SIG-M5 treated with dmso at 0.1 percent for 504 hours (cell line): ENCODE results near the gene AMFR.

ENCODE experiments used
- DNase-seq: peaks from one replicate; lab custom pipeline; 2025; ENCODE audit not compliant: unreplicated experiment; lab: John Stamatoyannopoulos, UW

The AMFR gene

DNA sequence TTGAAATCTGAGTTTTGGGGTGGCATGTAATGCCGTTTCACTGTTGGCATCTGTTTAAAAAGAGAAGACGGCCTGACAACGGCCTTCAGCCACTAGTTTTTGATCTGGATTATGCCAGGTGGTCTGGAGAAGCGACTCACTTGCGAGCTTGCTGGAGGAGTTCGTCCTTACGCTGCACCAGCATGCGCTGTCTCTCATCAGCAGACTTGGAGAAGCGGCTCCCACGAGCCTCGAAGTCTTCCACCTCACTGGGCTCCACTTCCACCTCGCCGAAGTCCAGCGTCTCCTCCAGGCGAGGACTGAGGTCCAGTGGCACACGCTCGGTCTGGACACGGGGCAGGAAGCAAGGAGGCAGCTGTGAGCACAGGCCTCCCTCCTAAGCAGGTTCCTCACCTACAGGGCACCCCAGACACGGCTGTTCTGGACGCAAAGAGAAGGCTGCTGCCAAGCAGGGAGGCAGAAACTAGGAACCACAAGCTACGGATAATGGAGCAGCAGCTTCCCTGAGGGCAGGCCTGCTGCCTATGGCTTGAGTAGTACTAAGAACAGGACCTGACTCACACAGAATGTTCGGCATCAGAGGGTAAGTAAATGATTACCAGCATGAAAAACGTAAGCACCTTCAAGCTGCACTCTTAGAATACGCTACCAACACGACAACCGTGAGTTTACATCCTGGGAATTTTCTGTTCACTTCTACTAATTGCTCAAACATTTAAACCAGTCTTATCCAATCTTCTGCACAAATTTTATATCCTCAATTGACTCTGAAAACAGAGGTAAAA, 61.4 kb downstream of the AMFR start:
- no peak for DNase-seq

DNA sequence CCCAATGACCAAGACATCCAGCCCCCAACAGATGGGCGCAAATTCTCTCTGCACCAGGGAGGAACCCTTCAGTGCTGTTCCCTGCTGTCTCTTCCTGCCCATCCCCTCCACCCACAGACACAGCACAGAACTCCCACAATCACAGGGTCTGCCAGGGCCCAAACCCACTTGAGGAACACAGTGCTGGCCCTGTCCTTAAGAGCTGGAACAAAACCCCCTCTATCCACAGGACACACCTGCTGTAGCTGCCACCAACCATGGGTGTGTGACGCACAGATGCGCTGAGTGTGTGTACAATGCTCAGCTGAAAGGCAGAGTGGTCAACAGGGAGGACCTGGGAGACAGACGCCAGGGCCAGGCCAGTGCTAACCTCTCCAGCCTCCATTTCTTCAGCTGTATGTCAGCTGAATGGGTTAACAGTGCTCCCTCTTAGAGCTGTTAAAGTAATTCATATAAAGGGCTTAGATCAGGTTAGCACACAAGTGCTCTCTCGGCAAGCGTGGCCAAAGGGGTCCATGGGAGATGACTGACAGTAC, 62.1 kb downstream of the AMFR start:
- DNase-seq = no peak

DNA sequence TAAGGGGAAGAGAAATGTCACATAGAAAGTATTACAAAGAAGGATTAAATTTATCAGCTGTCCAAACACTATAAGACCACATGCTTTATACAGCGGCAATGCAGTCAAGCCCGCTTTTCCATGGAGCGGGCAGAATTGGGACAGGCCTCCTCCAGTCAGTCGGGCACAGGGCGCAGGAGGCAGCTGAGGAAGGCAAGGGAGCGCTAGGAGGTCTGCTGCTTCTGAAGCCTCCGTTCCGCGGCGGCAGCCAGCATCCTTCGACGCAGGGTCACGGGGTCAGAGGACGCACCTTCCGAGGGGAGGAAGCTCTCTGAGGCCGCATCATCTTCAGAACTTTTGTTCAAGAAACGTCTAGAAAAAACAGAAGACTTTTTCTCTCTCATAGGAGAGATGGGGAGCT, 62.6 kb downstream of the AMFR start:
- DNase-seq = no peak

DNA sequence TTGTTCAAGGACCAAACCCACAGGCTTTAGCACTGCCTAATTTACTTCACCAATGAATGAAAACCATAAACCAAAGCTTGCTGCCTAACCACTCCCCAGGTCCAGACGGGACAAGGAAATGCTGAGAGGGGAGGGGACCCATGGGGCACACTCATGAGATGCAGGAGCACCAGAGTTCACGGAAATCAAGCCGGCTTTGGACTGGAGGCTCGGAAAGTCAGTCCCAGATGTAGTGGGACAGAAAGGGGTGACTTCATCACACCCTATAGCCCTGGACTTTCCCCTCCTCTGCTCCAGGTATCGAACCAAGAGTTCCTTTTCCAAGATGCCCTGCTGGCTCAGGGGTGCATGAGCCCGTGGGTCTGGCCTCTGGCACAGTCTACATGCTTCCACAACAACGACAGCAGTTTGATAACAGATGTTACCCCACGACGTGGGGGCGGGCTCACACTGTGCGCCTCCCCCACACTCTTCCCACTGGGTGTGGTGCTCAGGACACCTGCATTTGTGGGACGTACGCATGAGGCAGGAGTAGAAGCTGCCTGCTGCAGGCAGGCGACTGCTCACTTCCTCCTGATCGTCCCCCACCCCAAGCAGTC, 63.2 kb downstream of the AMFR start:
- no peak for DNase-seq

DNA sequence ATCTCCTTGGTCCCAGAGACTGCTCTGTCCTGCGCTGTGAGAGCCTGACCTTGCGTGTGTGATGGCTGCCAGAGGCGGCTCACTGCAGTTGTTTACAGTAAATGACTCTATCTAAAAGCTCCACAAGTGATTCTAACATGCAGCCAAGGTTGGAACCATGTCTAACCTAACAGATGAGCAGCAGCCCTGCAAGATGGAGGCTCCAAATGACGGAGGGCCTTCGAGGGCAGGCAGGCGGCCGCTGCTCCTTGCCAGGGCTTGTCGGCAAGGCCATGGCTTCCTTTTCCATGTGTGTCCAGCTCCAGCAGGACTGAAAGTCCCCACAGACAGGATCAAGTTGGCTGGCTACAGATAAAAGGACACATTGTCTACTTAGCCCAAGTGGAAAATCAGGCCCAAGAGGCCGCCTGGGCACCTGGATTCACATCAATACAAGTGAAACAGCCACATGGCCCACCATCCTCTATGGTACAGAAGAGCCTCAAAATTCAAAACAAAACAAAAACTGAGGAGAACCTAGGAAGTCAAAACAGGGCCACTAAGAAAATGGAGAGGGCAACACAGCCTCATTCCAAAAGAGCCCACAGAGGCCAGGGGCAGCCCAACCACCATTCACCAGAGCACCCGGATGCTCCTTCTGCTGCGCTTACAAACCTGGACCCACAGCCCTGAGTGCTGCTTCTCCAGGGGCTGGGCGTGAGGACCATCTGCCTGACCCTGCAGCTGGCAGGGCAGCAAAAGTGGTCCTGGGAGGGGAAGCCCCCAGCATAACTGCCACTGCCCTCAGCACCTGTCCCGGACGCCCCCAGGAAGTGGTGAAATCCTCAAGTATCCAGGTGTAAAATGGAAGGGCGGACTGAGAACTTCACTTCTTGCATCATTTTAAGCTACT, 65.0 kb downstream of the AMFR start:
- no peak for DNase-seq

DNA sequence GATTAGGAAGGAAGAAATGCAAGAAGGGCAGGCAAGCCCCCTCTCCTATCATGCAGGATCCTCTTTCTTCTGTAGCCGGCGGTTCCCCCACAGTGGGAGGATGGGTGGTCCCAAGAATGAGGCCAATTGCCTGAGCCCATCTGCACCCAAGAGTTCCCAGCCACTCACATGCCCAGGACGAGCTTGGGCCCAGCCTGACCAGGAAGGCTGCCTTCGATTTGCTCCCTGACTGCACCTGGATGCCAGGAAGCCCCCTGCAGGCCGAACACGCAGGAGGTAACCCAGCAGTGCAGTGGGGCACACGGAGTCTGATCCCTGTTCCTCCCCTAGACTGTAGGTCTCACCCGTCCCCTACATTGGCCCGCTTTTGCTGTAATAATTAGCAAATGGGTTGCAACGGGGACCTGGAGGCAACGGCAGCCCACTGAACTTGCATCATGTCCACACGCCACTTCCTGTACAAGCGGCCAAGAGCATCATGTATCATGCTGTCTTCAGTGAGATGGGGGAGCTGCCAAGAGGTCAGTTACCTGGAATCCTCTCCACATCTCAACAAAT, 67.5 kb downstream of the AMFR start:
- no peak for DNase-seq

DNA sequence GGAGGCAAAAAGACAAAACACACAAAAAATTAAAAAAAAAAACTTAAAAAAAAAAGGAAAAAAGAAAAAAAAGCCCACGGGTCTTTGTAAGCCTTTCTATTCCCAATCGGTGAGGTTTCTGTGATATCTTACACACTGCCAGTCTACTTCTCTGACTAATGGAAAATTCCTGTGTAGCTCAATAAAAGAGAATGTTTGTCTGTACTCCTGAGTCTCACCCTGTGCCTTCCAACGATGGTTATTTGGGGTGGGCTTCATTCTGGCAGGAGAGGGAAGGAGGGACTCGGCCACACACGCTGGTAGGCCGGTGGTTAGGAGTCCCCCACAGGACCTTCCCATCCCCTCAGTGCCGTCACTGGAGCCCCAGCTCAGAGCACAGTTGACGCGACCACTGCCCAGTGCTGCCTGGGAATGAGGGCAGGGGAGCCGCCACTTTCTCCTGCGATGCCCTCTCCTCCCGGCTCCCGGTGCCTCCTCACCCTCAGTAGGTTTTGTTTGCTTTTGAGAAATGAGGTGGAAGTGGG, 68.0 kb downstream of the AMFR start:
- no peak for DNase-seq

DNA sequence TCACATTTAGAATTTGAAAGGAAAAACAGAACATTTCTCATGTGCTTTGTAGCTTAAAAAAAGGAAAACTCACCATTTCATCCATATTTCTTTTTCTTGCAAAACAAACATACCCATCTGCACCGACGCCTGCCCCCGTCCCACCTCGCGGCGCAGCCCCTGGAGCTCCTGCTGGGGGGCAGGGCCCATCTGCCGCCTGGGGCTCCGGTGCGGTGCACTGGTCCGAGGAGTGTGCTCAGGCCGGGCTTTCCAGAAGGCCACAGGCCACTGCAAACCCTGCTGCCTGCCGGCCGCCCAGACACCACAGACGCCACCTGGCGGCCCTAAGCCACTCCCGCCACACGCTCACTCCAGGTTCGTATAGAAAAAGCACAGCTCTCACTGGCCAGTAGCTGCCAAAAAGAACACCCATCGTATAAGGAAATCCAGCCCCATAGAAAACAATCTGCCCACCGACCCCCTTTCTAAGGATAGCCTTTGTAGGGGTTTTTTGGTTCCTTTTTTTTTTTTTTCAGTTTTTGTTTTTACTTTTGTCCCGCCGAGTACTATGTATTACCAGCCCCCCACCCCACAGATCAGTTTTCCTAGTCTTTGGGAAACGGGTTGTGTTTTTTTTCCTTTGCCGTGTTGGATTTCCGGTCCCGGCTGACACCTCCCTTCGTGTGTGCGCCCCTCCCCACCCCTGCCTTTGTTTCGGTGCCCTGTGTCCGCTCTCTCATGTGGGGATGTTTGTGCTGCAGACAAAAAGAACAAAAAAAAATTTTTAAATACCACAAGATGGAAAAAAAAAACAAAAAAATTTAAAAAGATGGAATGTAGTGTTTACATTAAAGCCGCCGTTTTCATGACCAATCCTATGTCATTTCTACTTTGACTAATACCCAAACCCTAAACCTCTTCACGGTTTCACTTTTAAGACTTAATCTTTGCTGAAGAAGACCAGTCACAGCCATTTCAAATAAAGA, 68.8 kb downstream of the AMFR start:
- DNase-seq = peak; percentile 62

DNA sequence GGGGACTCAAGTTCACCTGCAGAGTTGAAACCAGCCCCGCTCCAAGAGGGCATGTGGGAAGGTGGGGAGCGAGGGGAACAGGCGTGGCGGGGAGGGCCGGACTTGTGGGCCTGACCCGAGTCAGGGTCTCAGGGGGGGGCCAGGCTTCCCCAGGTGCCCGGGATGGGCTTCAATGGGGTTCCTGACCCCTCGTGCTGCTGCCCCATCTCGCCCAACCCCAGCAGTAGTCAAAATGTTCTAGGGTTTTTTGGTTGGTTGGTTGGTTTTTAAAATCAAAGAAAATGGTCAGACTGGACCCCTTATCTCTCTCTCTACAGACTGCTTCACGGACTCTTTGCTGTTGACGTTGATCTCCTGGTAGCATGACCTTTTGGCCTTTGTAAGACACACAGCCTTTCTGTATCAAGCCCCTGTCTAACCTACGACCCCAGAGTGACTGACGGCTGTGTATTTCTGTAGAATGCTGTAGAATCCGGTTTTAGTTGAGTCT, 69.5 kb downstream of the AMFR start:
- DNase-seq = no peak

DNA sequence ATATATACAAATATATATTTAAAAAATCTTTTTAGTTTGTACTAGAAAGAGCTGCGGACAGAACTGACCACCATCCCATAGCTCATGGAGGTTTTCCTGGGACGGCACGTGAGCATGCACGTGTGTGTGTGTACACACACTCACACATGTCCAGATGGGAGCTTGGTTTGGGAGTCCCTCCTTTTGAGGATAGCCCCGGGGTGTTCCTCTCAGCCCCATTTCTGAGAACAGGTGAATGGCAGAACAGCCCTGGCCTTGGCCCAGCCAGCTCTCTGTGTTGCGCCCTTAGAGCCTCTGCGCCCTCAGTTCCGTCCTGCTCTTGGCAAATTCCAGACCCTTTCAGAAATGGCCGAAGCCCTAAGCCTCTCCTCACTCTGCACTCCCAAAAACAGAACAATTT, 70.1 kb downstream of the AMFR start:
- no peak for DNase-seq

DNA sequence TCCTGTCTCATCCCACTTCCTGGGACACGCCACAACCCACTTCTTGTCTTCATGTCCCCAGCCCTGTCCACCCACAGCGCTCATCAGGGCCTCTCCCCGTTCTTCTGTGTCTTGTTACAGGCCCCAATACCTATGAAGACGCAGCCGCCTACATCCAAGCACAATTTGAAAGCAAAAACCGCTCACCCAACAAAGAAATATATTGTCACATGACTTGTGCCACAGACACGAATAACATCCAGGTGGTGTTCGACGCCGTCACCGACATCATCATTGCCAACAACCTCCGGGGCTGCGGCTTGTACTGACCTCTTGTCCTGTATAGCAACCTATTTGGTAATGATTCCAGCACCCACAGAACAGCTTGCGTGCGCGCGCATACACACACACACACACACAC, 70.6 kb downstream of the AMFR start:
- DNase-seq = no peak

DNA sequence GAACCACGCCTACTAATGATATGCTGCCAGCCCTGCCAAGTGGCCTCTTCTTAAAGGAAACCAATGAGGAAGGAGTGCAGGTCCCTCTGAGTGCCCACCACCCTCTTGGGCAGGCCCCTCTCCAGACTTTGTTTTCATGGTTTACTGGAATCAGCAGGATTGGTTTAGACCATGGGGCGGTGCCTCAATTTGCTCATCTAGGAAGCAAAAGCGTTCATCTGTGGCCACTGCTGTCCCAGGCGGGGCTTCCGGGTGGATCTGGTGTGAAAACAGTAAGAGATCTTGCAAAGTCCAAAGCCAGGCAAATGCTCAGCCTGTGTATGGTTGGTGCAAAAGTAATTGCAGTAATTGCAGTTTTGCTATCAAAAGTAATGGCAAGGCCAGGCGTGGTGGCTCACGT, 71.3 kb downstream of the AMFR start:
- DNase-seq = no peak

DNA sequence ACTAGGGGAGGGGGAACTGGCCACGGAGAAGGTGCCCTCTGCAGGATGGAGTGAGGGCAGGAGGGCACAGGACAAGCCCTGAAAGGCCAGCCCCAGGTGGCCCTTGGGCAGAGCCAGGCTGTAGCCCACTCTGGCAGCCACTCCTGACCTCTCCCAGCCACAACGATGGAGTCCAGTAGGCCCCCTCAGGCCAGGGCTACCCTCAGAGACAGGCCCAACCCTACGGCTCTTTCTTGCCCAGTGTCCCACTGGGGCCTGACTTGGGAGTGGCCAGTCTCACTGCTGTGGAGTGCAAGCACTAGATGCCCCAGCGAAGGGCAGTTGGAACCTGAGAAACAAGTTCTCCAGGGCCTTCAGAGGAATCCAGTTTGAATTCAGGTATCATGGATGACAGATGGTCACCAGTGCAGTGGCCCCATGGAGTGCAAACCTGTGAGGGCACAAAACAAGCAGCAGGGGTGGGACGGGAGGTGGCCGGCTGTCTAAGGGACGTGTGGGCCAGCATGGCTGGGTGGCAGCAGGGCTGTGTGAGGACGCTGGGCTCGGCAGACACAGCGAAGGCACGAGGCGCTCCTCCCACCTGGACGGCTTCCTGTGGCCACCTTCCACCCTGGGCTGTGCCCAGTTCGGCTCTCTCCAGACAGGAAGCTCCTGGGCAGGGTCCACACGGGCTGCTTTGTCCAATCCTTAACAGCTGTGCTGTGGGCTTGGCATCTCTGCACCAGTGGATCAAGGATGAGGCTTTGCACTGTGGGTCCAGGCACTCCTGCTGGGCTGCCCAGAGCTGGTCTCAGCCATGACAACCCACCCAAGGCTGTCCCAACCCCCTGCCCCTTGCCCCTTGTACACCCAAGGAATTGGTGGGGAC, 72.1 kb downstream of the AMFR start:
- DNase-seq = no peak

DNA sequence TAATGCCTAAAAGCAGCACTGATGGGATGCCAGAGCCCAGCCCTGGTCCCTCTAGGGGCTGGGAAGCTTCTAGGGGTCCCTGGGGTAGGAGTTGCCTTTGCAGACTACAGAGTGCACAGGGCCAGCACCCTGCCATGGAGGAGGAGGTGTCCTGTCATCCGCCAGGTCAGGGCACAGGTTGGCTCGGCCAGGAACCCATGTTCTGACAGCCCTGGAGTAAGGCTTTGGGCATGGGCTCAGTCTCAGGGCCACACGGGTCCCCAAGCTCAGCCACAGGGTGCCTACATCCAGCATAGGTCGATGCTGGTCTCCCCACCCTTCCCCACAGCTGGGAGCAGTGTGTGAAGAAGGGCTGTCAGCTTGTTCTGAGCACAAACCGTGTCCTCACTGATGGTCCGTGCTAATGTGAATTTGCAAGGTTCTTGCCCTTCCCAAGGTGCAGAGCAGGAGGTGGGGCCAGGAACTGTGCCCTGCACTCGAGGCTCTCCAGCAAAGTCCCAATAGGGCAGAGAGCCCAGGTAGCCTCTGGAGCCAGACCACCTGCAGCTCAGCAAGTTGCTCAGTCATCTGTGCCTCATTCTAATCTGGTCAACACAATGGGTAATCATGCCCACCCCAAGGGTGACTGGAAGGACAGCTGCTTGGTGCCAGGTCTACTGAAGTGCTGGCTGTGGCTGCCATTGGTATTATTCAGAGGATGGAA, 72.8 kb downstream of the AMFR start:
- DNase-seq = no peak

DNA sequence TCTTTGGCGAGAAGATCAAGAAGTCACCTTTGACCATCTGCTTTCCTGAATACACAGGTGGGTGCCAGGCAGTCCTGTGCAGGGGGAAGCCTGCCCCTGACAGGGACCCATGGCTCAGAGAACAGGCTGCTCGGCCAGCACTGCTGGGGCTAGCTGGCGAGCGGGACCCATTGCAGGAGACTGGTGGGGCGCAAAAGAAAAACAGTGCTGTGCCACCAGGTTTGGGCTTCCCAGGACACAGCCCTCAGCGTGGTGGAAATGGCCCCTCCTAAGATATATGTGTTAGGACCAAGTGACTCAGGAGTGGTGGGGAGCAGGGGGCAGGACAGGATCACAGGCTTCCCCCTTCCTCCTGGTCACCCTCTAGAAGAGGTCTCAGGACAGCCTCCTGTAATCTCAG, 73.9 kb downstream of the AMFR start:
- DNase-seq = no peak

DNA sequence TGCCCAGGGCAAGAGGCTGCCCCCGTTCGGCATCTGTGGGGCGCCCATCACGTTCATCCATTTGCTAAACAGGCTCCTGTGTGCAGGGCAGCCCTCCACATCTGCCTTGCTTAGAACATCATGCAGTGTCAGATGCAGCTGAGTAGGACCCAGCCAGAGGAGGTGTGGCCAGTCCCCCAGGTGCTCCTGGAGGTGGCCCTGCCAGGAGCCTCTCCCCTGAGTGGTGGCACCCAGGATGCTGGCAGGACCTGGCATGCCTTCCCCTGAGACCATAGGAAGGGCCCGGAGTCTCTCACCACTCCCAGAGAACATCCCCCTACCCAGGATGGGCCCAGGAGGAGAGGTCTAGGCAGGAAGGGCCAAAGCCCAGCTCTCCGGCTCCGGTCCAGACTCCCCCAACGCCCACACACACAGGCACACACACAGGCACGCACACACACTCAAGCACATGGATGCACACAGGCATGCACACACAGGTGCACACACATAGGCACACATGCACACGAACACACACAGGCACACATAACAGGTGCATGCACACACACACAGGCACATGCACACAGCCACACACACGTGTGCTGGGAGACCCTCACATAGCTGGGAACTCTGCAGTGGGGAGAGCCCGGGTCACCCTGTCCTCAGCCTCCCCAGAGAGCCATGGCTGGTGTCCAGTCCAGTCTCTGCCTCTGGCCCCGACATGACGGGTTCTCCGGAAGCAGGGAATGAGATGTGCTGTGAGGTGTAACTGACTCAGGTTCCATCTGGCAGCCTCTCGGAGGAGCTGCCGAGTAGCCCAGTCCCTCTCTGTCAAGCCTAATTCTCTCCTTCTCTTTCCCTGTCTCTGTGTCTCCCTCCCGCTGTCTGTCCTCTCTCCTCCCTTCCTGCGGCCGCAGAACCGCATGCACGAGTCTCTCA, 74.6 kb downstream of the AMFR start:
- no peak for DNase-seq

DNA sequence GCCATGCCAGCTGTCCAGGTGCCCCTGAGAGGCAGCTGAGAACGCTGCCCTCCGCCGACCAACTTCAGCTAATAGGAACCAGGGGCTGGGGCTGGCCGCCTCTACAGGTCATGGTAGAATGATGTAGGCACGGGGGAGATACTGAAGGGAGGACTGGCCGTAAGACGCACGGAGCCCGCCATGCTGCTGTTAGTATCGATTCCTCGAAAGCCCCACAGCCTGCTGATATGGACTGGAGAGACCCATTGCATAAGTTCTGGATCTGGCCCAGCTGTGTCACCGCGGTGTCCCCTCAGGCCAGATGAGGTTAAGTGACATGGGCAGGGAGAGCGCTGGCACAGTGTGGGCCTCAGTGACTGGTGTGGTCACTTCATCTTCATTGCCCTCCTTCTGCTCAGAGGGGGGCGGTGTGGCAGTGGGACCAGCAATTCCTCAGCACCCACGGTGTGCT, 75.6 kb downstream of the AMFR start:
- no peak for DNase-seq
